ENCODE results near the gene ZBTB9.

DNA sequence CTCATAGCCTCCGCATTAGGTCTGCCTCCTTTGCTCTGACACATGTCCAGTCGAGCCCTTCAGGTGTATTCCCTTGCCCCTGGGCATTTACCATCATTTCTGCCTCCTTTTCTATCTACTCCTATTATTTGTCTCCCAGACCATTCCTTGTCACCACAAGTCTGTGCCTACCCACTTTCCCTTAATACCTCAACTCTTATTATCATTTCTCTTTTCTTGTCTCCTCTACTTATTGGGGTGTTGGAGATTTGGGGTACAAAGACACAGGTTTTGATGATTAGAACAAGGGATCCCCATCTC, 33.1 kb upstream of the ZBTB9 start:
- TF ChIP-seq, protein P1, sequence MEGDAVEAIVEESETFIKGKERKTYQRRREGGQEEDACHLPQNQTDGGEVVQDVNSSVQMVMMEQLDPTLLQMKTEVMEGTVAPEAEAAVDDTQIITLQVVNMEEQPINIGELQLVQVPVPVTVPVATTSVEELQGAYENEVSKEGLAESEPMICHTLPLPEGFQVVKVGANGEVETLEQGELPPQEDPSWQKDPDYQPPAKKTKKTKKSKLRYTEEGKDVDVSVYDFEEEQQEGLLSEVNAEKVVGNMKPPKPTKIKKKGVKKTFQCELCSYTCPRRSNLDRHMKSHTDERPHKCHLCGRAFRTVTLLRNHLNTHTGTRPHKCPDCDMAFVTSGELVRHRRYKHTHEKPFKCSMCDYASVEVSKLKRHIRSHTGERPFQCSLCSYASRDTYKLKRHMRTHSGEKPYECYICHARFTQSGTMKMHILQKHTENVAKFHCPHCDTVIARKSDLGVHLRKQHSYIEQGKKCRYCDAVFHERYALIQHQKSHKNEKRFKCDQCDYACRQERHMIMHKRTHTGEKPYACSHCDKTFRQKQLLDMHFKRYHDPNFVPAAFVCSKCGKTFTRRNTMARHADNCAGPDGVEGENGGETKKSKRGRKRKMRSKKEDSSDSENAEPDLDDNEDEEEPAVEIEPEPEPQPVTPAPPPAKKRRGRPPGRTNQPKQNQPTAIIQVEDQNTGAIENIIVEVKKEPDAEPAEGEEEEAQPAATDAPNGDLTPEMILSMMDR (IDR thresholded peaks at IDR 0.05), result no peak
- TF ChIP-seq POLR2A (IDR thresholded peaks at IDR 0.05), result no peak
